GM19452 (cell line): ENCODE results near the gene TCF7L1.
"Not testable (repeated sequence)": the region's sequence is repeated elsewhere in the genome, so short reads cannot be mapped to it uniquely, and the experiment has no call there.

Source experiments
- ATAC-seq: cut with Tn5 transposase; IDR thresholded peaks from one replicate; pipeline ENCODE4 v1.9.1; 2021; ENCODE audit not compliant: unreplicated experiment

TCF7L1 gene

DNA sequence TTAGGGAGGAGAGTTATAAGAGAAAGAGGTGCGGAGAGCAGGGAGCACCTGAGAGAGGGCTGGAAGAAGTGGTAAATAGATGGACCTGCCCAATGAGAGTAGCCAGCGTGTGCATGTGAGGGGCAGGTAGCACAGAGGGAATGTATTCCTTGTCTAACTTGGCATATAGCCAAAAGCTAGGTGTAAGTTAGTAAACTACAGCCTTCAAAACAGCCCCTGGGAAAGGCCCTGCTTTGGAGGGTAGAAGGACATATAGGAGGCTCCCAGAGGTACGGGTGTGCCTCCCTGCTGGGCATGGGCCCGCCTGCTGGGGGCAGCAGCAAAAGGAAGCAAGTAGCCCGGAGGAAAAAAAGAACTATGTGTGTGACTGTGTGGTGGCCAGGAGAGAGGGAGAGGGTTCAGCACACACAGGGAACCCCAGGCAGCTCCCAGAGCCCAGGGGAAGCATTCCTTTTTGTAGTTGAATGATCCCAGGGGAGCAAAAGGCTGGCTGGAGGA lies 48.0 kb downstream of the TCF7L1 start:
- no peak for ATAC-seq

GRCh38 chr2:85181844-85182456 lies 48.8 kb downstream of the TCF7L1 start:
- ATAC-seq: no peak

- no peak for ATAC-seq
Measured at GRCh38 chr2:85183076-85183475, 49.9 kb downstream of the TCF7L1 start.

DNA sequence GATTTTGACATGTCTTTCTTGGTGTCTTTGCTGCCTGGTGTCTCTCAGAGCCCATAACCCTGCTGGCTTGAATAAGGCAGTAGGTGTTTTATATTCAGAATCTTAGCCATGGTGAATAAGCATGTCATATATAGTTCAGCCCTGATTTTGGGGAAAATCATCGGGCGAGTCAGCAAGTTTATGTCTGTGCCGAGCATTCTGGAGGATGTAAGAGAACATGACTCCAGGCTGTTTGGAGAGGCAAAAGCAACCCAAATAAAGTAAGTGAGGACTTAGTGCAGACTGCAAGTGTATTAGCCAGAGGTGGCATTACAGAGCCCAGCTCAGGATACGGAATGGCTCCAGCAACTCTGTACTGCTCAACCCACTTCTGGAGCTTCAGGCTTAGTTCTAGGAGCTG lies 50.3 kb downstream of the TCF7L1 start:
- no peak for ATAC-seq

DNA sequence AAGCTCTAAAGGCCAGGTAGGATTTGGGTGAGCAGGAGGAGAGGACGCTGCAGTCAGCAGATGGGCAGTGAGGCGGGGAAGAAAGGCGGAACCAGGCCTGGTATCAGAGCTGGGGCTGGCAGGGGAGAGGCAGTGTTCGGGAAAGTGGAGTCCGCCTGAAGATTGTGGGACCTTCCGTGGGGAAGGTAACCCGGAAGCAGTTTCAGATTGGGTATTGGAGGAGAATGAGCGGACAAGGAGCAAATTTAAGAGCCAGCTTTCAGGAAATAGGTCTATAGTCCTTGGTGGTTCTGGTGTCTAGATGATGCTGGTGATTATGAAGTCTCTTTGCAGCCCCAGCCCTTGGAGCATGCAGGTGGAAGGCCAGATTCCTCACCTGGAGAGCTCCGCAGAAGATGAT lies 51.0 kb downstream of the TCF7L1 start:
- no peak for ATAC-seq

- no peak for ATAC-seq
Measured at GRCh38 chr2:85184990-85185389, 51.8 kb downstream of the TCF7L1 start.

DNA sequence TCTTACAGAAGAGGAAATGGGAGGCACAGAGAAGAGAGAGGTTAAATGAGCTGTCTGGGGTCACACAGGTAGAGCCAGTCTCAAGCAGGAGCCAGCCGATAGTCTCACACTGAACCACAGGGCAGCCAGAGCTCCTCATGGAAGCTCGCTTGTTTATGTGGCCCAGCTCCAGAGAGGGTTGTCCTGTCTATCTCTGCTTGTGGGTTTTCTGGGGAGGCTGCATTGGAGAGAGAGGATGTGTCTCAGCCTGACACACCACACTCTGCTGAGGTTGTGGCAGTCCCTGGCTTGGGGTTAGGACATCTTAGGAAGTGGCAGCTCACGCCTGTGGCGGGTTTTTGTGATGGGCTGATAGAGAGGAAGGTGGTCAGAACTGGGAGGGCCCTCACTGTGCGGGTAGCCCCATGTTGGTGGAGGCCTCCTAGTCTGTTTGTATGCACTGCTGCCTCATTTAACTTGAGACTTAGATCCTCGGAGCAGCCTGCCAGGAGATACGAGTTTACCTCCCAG lies 52.3 kb downstream of the TCF7L1 start:
- no peak for ATAC-seq

DNA sequence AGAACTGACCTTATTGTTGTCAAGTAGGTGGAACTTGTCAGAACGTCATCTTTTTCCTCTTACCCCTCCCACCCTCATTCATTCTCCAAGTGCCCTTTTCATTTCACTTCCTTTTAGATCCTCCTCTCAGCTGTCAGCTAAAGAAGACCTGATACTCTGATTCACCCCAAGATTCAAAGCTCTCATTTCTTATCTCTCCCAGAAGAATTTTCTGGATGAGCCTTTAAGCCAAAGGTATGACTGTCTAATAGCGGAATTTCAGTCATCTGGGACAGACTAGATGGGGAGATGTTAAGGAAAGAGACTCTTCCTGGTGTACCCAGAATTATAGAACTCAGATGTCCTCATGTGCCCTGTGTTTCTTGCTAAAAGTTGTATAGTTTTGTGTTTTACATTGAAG lies 53.9 kb downstream of the TCF7L1 start:
- ATAC-seq: no peak

- ATAC-seq: no peak
Measured at GRCh38 chr2:85188852-85189251, 55.7 kb downstream of the TCF7L1 start.

DNA sequence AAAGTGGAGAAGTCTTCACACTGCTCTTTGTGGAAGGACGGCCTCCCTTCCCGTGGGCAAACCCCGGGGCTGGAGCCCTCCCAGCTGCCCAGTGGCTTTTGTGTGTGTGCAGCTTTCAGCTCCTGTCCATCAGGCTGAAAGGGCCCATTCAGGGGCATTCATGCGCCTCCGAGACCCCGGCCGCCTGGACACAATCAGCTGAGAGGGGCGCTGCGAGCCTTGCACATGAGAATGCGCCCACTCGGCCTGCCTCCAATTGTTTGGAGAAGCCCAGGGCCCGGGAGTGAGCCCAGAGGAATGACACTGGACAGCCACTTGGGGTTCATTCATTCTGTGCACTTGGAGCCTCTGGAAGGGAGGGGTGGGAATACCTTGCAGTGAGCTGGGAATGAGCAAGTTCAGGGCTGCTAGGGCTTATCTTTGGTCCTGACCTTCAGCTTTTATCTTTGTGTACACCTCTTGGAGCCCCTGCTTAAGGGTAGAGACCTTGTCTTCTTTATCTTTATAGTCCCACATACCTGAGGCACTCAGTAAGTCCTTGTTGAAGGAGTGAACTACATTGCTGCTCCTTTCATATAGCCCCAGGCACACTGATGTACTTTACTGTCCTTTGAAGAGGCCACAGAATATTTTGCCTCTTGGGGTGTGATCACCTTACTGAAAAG lies 56.5 kb downstream of the TCF7L1 start:
- no peak for ATAC-seq

DNA sequence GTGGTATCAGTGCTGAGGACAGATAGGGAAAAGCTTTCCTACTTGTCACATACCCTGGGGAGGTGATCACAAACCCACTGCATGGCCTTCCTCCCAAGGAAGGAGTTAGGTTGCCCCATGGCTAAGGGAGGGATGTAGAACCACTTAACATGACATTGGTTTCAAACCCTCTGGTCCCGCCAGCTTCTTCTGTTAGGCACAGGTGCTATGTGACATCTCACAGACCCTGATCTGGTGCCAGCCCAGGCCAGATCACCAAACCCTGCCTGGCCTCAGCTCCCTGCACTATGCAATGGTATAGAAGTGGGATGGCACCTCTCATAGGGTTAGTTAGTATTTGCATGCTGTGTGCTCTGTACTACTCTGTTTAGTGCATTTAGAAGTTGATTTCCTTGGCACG lies 58.0 kb downstream of the TCF7L1 start:
- no peak for ATAC-seq

GRCh38 chr2:85194780-85195480 lies 61.7 kb downstream of the TCF7L1 start:
- ATAC-seq: no peak

DNA sequence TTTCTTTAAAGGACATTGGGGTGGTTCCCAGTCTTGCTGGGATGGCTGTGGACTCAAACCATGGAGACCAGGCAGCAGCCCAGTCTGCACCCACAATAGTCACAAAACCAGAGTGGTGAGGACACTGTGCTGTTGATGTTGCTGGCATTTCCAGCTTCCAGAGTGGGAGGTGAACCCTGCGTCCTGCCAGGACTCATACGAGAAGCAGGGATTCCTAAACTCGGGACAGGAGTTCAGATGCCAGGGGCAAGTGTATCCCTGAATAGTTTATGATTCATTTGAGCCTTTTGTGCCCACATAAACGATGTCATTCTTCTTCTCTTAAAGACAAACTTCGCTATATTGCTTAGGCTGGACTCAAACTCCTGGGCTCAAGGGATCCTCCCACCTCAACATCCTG lies 62.8 kb downstream of the TCF7L1 start:
- no peak for ATAC-seq

- no peak for ATAC-seq
Measured at GRCh38 chr2:85199698-85200097, 66.5 kb downstream of the TCF7L1 start.

DNA sequence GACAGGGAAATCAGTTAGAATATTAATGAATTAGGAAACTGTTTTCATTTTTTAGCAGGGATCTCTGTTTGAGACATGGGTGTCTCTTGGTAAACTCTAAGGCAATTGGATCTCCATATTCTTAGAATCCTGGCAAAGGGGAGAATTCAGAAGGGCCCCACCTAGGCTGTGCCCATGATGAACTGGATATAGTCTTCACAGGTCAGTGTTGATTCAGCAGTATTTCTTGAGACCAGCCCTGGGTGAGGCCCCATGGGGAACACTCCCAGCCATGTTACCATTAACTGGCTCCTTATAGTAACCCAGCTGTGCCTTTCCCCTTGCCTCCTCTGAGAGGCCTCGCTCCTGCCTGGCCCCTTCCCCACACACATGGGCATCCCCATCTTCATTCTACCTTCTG lies 76.7 kb downstream of the TCF7L1 start:
- no peak for ATAC-seq

DNA sequence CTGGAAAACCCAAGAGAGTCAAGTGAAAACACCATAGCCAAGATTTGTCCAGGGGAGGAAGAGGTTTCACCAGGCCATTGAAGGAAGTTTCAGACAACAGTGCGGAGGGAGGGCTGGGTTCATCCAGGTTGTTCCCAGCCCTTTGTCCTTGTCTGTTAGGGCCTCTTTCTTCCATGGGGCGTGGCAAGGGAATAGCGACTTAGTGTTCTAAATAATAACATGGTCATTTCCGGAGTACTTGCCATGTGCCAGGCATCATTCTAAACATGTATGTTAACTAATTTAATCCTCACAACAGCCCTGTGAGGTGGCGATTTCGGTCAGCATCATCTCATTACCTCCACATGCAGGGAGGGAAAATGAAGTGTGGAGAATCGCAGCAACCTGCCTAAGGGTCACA lies 77.3 kb downstream of the TCF7L1 start:
- no peak for ATAC-seq

- ATAC-seq: not testable (repeated sequence)
Measured at GRCh38 chr2:85211606-85212005, 78.4 kb downstream of the TCF7L1 start.

DNA sequence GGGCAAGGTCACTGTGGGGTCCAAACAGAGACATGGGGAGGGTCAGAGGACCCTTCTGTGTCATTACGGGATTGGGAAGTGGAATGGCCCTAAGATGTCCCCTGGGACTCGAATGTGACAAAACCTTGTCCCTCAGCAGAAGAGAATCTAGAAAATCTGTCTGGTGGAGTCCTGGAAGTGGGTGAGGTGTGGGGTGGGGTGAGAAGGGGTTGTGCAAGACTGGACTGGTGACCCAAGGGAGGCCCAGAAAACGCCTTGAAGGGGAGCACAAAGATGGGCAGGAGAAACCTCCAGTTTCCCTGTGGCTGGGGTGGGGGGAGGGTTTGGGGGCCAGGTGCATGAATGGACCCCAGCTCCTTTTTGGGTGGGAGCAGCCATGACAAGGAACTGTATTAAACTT lies 79.6 kb downstream of the TCF7L1 start:
- no peak for ATAC-seq

GRCh38 chr2:85213404-85213803 lies 80.2 kb downstream of the TCF7L1 start:
- no peak for ATAC-seq

GRCh38 chr2:85213901-85214512 lies 80.8 kb downstream of the TCF7L1 start:
- no peak for ATAC-seq

GRCh38 chr2:85215081-85215447 lies 81.9 kb downstream of the TCF7L1 start:
- ATAC-seq: no peak
